HFFc6 (cell line): ENCODE results near the gene SDHAF3. TPM values are rescaled to one million over a fixed set of nuclear protein-coding genes. Genes with fewer than 3 reads are reported as not detected.

Experiments used
- DNase-seq: peaks from one replicate; pipeline ENCODE4 v3.0.0-alpha.2; 2018
- H3K27ac Mint-ChIP-seq: 2 replicates; pipeline ENCODE4 v1.8.0; 2020; ENCODE audit warnings: mild to moderate bottlenecking, mixed read lengths
- H3K27me3 Mint-ChIP-seq: 2 replicates; pipeline ENCODE4 v1.8.0; 2021; ENCODE audit warnings: mild to moderate bottlenecking, moderate library complexity, mixed read lengths; ENCODE audit not compliant: insufficient read depth
- H3K36me3 Mint-ChIP-seq: 2 replicates; pipeline ENCODE4 v1.8.0; 2021; ENCODE audit warnings: low read depth, mixed read lengths
- H3K4me1 Mint-ChIP-seq: 2 replicates; pipeline ENCODE4 v1.8.0; 2020; ENCODE audit warnings: low read depth, mixed read lengths
- H3K4me3 Mint-ChIP-seq: 2 replicates; pipeline ENCODE4 v1.8.0; 2020; ENCODE audit warnings: mild to moderate bottlenecking, moderate library complexity, mixed read lengths
- H3K9me3 Mint-ChIP-seq: 2 replicates; pipeline ENCODE4 v1.8.0; 2020; ENCODE audit warnings: mild to moderate bottlenecking, mixed read lengths
- total RNA-seq, 6 experiments: library from RNA; stranded (reverse); fragmentation: NEBNext Ultra II Directional; extraction: Animal tissue kit (Norgen Biotek cat#: 25700); gene quantifications; 2 replicates in 1 of 6; 3 replicates in 5 of 6; pipeline ENCODE4 v1.2.3, GENCODE V29; 2021
- TF ChIP-seq, protein P1 (sequence below): fragments of 200-600 bp; sonication (generic); IDR thresholded peaks from 2 replicates; pipeline ENCODE4 v1.5.0; 2021; ENCODE audit warnings: antibody characterized with exemption, mild to moderate bottlenecking

SDHAF3 gene
- total RNA-seq, 6 experiments from 2014 or later, result 10.9 to 17.9 (median 14.8) TPM

GRCh38 chr7:97081521-97082300 lies 35.8 kb upstream of the SDHAF3 start:
- Mint-ChIP-seq H3K9me3 (no peaks in the 10 kb centered on the region), H3K4me1 (no peaks in the 10 kb centered on the region), H3K4me3 (no peak overlapping the region), H3K27me3 (peaks cover 3% of the 10 kb centered on the region), H3K36me3 (no peaks in the 10 kb centered on the region), H3K27ac (no peak overlapping the region)
- TF ChIP-seq, protein P1, sequence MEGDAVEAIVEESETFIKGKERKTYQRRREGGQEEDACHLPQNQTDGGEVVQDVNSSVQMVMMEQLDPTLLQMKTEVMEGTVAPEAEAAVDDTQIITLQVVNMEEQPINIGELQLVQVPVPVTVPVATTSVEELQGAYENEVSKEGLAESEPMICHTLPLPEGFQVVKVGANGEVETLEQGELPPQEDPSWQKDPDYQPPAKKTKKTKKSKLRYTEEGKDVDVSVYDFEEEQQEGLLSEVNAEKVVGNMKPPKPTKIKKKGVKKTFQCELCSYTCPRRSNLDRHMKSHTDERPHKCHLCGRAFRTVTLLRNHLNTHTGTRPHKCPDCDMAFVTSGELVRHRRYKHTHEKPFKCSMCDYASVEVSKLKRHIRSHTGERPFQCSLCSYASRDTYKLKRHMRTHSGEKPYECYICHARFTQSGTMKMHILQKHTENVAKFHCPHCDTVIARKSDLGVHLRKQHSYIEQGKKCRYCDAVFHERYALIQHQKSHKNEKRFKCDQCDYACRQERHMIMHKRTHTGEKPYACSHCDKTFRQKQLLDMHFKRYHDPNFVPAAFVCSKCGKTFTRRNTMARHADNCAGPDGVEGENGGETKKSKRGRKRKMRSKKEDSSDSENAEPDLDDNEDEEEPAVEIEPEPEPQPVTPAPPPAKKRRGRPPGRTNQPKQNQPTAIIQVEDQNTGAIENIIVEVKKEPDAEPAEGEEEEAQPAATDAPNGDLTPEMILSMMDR, result no peak
- no peak for DNase-seq

DNA sequence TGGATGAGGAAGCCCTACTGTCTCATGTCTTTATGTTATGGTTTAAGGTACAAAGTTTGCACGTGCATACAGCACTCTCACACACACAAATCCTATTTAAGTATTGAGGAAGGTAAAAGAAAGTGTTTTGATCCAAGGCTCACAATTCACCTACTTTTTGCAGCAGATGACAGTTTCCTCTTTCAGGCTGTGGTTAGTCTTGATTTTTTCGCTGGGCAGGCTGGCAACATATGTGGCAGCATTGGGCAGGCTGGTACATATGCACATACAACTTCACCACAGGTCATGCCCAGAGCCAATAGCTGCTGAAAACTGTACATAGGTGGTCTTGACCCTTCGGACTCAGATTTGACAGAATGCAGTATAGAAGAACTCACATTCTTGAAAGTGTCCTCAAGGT lies 29.1 kb upstream of the SDHAF3 start:
- H3K27me3 Mint-ChIP-seq, result peaks cover 11% of the 10 kb centered on the region
- H3K4me1 Mint-ChIP-seq, result no peaks in the 10 kb centered on the region
- DNase-seq, result no peak
- H3K9me3 Mint-ChIP-seq, result no peaks in the 10 kb centered on the region
- no peaks in the 10 kb centered on the region for H3K36me3 Mint-ChIP-seq
- no peak overlapping the region for H3K4me3 Mint-ChIP-seq
- TF ChIP-seq, protein P1, result no peak
- H3K27ac Mint-ChIP-seq, result no peak overlapping the region

DNA sequence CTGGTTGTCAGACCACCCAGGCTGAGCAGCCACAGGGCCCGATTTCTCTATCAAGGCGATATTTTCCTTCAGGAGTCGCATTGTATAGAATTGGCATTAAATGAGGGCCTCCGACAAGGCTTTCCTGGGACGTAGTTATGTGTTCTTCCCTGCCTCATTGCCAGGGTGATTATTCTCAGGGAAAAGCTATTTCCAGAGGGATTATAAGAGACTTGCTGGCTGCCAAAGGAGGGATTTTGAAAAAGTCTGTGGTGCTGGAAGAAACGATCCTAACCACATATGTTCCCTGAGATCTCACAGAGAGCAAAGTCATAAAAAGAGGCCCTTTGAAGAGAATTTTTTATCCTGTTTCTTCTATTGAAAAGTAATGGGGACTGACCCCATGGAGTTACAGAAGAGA lies 27.7 kb upstream of the SDHAF3 start:
- Mint-ChIP-seq H3K27me3 (peaks cover 9% of the 10 kb centered on the region), H3K4me1 (no peaks in the 10 kb centered on the region), H3K27ac (no peak overlapping the region), H3K4me3 (no peak overlapping the region), H3K9me3 (no peaks in the 10 kb centered on the region), H3K36me3 (no peaks in the 10 kb centered on the region)
- TF ChIP-seq, protein P1, result no peak
- no peak for DNase-seq

DNA sequence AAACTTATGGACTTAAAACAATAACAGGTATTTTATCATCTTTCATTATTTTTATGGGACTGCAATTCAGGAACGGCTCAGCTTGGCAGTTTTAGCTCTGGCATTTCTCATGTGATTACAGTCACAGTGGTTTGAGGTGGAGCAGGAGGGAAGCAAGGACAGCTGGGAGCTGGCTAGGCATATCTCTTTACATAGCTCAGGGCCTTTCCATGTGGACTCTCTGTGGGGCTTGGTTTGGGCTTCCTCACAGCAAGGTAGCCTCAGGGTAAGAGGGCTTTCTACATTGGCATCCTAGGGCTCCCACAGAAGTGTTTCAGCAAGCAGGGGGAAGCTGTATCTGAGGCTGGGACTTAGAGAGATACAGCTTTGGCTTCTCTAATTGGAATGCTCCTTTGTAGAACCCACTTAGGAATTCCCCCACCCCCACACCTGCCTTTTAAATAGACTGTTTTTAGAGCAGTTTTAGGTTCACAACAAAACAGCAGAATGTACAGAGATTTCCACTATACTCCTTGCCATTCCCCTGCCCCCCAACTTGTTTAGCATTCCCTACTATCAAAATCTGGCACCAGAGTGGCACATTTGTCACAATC lies 26.6 kb upstream of the SDHAF3 start:
- Mint-ChIP-seq H3K4me3 (no peak overlapping the region), H3K4me1 (no peaks in the 10 kb centered on the region), H3K27me3 (peaks cover 8% of the 10 kb centered on the region), H3K36me3 (no peaks in the 10 kb centered on the region), H3K9me3 (no peaks in the 10 kb centered on the region), H3K27ac (no peak overlapping the region)
- TF ChIP-seq, protein P1, result no peak
- DNase-seq, result no peak

GRCh38 chr7:97094284-97094930 lies 23.1 kb upstream of the SDHAF3 start:
- no peaks in the 10 kb centered on the region for H3K4me1 Mint-ChIP-seq
- H3K9me3 Mint-ChIP-seq, result no peaks in the 10 kb centered on the region
- no peak overlapping the region for H3K27ac Mint-ChIP-seq
- no peak overlapping the region for H3K4me3 Mint-ChIP-seq
- H3K27me3 Mint-ChIP-seq, result peaks cover 7% of the 10 kb centered on the region
- DNase-seq, result no peak
- TF ChIP-seq, protein P1, result no peak
- no peaks in the 10 kb centered on the region for H3K36me3 Mint-ChIP-seq
